HG03460 (cell line): ENCODE measurements around the gene MGST2.

ENCODE experiments used
- ATAC-seq: cut with Tn5 transposase; IDR thresholded peaks from one replicate; pipeline ENCODE4 v1.9.1; 2021; ENCODE audit not compliant: unreplicated experiment

MGST2 gene

GRCh38 chr4:139735381-139736273 lies 70.0 kb downstream of the MGST2 start:
- ATAC-seq = no peak

GRCh38 chr4:139736274-139736660 lies 70.6 kb downstream of the MGST2 start:
- ATAC-seq = no peak

GRCh38 chr4:139736661-139737060 lies 71.0 kb downstream of the MGST2 start:
- ATAC-seq = no peak

GRCh38 chr4:139738846-139739613 lies 73.4 kb downstream of the MGST2 start:
- ATAC-seq = no peak

GRCh38 chr4:139740121-139740520 lies 74.5 kb downstream of the MGST2 start:
- no peak for ATAC-seq

GRCh38 chr4:139740531-139741041 lies 75.0 kb downstream of the MGST2 start:
- no peak for ATAC-seq

- ATAC-seq = no peak
These were observed 77.4 kb downstream of the MGST2 start for GRCh38 chr4:139743027-139743426.

- no peak for ATAC-seq
These were observed 78.6 kb downstream of the MGST2 start for GRCh38 chr4:139744232-139744631.

- no peak for ATAC-seq
These were observed 79.6 kb downstream of the MGST2 start for GRCh38 chr4:139745111-139745639.

GRCh38 chr4:139746431-139747171 lies 81.0 kb downstream of the MGST2 start:
- ATAC-seq = no peak

- no peak for ATAC-seq
These were observed 83.7 kb downstream of the MGST2 start for GRCh38 chr4:139749338-139749737.

- no peak for ATAC-seq
These were observed 84.3 kb downstream of the MGST2 start for GRCh38 chr4:139749835-139750498.

- no peak for ATAC-seq
These were observed 88.1 kb downstream of the MGST2 start for GRCh38 chr4:139753686-139754085.
